ENCODE data around the gene MACIR. TPM values are rescaled to one million over a fixed set of nuclear protein-coding genes. Genes with fewer than 3 reads are reported as not detected.

The MACIR gene
- total and polyA plus RNA-seq, 2 of the 13 experiments (the other 11 are each of a cell fraction or from before 2014, with no cell fraction given): 2.4 to 4.4 TPM

GRCh38 chr5:103262422-103262871 lies 3.9 kb downstream of the MACIR start (continued):
- TF ChIP-seq ZNF770 (CRISPR knock-in tag; IDR thresholded peaks at IDR 0.05) (no peak), AHR (CRISPR knock-in tag; IDR thresholded peaks at IDR 0.05) (no peak), ZEB1 (IDR thresholded peaks at IDR 0.05; ENCODE audit: insufficient replicate concordance, low read depth) (no peak), ZNF282 (IDR thresholded peaks at IDR 0.05; ENCODE audit: partially characterized antibody) (no peak), ZNF101 (CRISPR knock-in tag; IDR thresholded peaks at IDR 0.05; ENCODE audit: borderline replicate concordance, low read depth) (no peak), SRSF1 (optimal IDR thresholded peaks at IDR 0.05; ENCODE audit: low read depth, low read length) (no peak), CBX5 (CRISPR knock-in tag; IDR thresholded peaks at IDR 0.05; ENCODE audit: borderline replicate concordance) (no peak), ZNF335 (CRISPR knock-in tag; IDR thresholded peaks at IDR 0.05) (no peak)

GRCh38 chr5:103263054-103263453 lies 4.5 kb downstream of the MACIR start:
- H3K36me3 ChIP-seq (replicated peaks in 1 of 2; ENCODE audit: control insufficient read depth in 1 of 2, insufficient read depth in 2 of 2, low read length in 2 of 2): no peaks in the 10 kb centered on the region
- no peaks in the 10 kb centered on the region for H3K27me3 ChIP-seq (ENCODE audit: control insufficient read depth in 1 of 2, insufficient read depth in 2 of 2, low read length in 2 of 2)
- BruUV-seq (replicated peaks): no TSS peak
- no peak overlapping the region for H3K27ac ChIP-seq (ENCODE audit: extremely low read length, insufficient read depth, low read length)
- POLR2A ChIA-PET: no interaction called here
- TF ChIP-seq ZSCAN21 (CRISPR knock-in tag; IDR thresholded peaks at IDR 0.05; ENCODE audit: borderline replicate concordance): no peak
- TF ChIP-seq ZBTB7A (CRISPR knock-in tag; IDR thresholded peaks at IDR 0.05): no peak
- TF ChIP-seq ZNF691 (CRISPR knock-in tag; IDR thresholded peaks at IDR 0.05; ENCODE audit: borderline replicate concordance, low read depth): no peak
- TF ChIP-seq KLF12 (CRISPR knock-in tag; IDR thresholded peaks at IDR 0.05; ENCODE audit: borderline replicate concordance): no peak
- TF ChIP-seq NR0B2 (CRISPR knock-in tag; IDR thresholded peaks at IDR 0.05): no peak
- TF ChIP-seq RFXANK (CRISPR knock-in tag; IDR thresholded peaks at IDR 0.05): no peak
- TF ChIP-seq GATAD1 (CRISPR knock-in tag; IDR thresholded peaks at IDR 0.05): no peak
- no peak for TF ChIP-seq RBAK (CRISPR knock-in tag; IDR thresholded peaks at IDR 0.05)
- no peak for TF ChIP-seq ZNF362 (CRISPR knock-in tag; IDR thresholded peaks at IDR 0.05; ENCODE audit: borderline replicate concordance)
- no peak for TF ChIP-seq TMF1 (CRISPR knock-in tag; IDR thresholded peaks at IDR 0.05; ENCODE audit: low read depth)
- TF ChIP-seq POLR2AphosphoS5 (IDR thresholded peaks at IDR 0.05; ENCODE audit: low read depth, low read length): no peak
- ATAC-seq (no peak), DNase-seq (ENCODE audit: low spot score) (no peak), FAIRE-seq (no peak)
- no peak overlapping the region for H3K4me2 ChIP-seq (ENCODE audit: low read depth, low read length)
- H3K4me1 ChIP-seq (ENCODE audit: insufficient read depth, low read length): peaks cover 25% of the 10 kb centered on the region
- H3K79me2 ChIP-seq (ENCODE audit: insufficient read depth, low read length): peaks cover 12% of the 10 kb centered on the region
- no peaks in the 10 kb centered on the region for H4K20me1 ChIP-seq (ENCODE audit: insufficient read depth, low read length)
- no peaks in the 10 kb centered on the region for H3K9me3 ChIP-seq (ENCODE audit: low read length)
- no peak overlapping the region for H3K4me3 ChIP-seq (replicated peaks in 1 of 3; ENCODE audit: insufficient read depth in 1 of 3, low read depth in 2 of 3, low read length in 3 of 3)
- no peak overlapping the region for H2AFZ ChIP-seq (ENCODE audit: low read length)
- CTCF ChIA-PET (ENCODE audit: low intra/inter-chr PET ratio, low total read pairs): no interaction called here
- WGBS (ENCODE audit: low lambda C conversion rate): 87% methylated on average over 2 of the region's 2 CpGs
- in situ Hi-C loops (cut with HindIII; ENCODE audit: extremely low pct_ligation_motif_present, low pct_unique_long_range_greater_than_20kb) (no loop called here), intact Hi-C loops (cut with micrococcal nuclease; ENCODE audit: unreplicated experiment) (no loop called here)
- no peak overlapping the region for H3K9ac ChIP-seq (ENCODE audit: insufficient read depth, low read depth, low read length)

All from HepG2 (cell line).